ENCODE measurements around the gene ARFGAP2. TPM values are rescaled to one million over a fixed set of nuclear protein-coding genes. Genes with fewer than 3 reads are reported as not detected.
"Not testable (repeated sequence)": the region's sequence is repeated elsewhere in the genome, so short reads cannot be mapped to it uniquely, and the experiment has no call there.

ARFGAP2 gene
- polyA plus RNA-seq, 4 donors = 78.0 to 79.7 (median 79.1) TPM

DNA sequence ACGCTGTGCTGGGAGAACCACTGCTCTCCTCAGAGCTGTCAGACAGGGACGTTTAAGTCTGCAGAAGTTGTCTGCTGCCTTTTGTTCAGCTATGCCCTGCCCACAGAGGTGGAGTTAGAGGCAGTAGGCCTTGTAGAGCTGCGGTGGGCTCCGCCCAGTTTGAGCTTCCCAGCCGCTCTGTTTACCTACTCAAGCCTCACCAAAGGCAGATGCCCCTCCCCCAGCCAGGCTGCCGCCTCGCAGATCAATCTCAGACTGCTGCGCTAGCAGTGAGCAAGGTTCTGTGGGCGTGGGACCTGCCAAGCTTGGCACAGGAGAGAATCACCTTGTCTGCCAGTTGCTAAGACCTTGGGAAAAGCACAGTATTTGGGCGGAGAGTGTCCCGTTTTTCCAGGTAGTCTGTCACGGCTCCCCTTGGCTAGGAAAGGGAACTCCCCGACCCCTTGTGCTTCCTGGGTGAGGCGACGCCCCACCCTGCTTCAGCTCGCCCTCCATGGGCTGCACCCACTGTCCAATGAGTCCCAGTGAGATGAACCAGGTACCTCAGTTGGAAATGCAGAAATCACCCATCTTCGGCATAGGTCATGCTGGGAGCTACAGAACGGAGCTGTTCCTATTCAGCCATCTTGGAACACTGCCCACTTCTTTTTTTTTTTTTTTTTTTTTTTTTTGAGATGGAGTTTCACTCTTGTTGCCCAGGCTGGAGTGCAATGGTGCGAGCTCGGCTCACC is 57.6 kb downstream of the ARFGAP2 start:
- not testable (repeated sequence) for DNase-seq (ENCODE audit: low read depth in 4 of 4, low spot score in 3 of 4)

Other genes starting within 250 kb of the ARFGAP2 start
- gene CSTPP1, start 240.1 kb downstream of the ARFGAP2 start, polyA plus RNA-seq (ENCODE audit: insufficient read length in 4 of 4) = 10 to 100 TPM; 55.0 to 60.2 (median 57.4) TPM
- 10 to 100 TPM; 28.1 to 42.0 (median 31.3) TPM for gene PACSIN3, start 9.6 kb upstream of the ARFGAP2 start, polyA plus RNA-seq (ENCODE audit: insufficient read length in 4 of 4)
- 10 to 100 TPM; 19.6 to 21.9 (median 21.5) TPM for gene DDB2, start 38.1 kb upstream of the ARFGAP2 start, polyA plus RNA-seq (ENCODE audit: insufficient read length in 4 of 4)
- 10 to 100 TPM; 50.8 to 61.4 (median 56.5) TPM for gene ACP2, start 71.9 kb upstream of the ARFGAP2 start, polyA plus RNA-seq (ENCODE audit: insufficient read length in 4 of 4)
- 10 to 100 TPM; 41.2 to 42.0 (median 41.8) TPM for gene NR1H3, start 81.1 kb upstream of the ARFGAP2 start, polyA plus RNA-seq (ENCODE audit: insufficient read length in 4 of 4)
- gene MADD, start 93.3 kb upstream of the ARFGAP2 start, polyA plus RNA-seq (ENCODE audit: insufficient read length in 4 of 4) = 10 to 100 TPM; 34.5 to 51.2 (median 39.9) TPM
- gene MYBPC3, start 175.8 kb upstream of the ARFGAP2 start, polyA plus RNA-seq (ENCODE audit: insufficient read length in 4 of 4) = under 1 TPM; 0.04 to 0.13 (median 0.11) TPM
- gene SPI1, start 201.7 kb upstream of the ARFGAP2 start, polyA plus RNA-seq (ENCODE audit: insufficient read length in 4 of 4) = 1 to 10 TPM; 2.7 to 3.7 (median 3.4) TPM
- 10 to 100 TPM; 47.0 to 73.0 (median 53.9) TPM for gene SLC39A13, start 231.7 kb upstream of the ARFGAP2 start, polyA plus RNA-seq (ENCODE audit: insufficient read length in 4 of 4)
- gene PSMC3, start 249.6 kb upstream of the ARFGAP2 start, polyA plus RNA-seq (ENCODE audit: insufficient read length in 4 of 4) = 100 to 1,000 TPM; 146 to 162 (median 150) TPM

All from right renal pelvis (tissue), 4 donors.